GM23338 (cell line): ENCODE measurements around the gene SDHAF4.
"Not testable (repeated sequence)": the region's sequence is repeated elsewhere in the genome, so short reads cannot be mapped to it uniquely, and the experiment has no call there.

Experiments used
- CREB1 ChIP-seq: fragments of 250-450 bp; sonication (Bioruptor Pico); IDR thresholded peaks from 2 replicates; pipeline ENCODE4 v1.5.0; 2020; ENCODE audit warnings: low read depth, mild to moderate bottlenecking, moderate library complexity
- CTCF ChIP-seq, 2 experiments: fragments of 200-600 bp in 1 of 2; sonication (generic) in 1 of 2; conservative IDR thresholded peaks; 2 replicates each; pipeline versions ENCODE4 v1.5.1 to v1.6.1; 2016 to 2017; ENCODE audit warnings: antibody characterized with exemption in 2 of 2, low read depth in 2 of 2, mild to moderate bottlenecking in 2 of 2, moderate library complexity in 1 of 2
- ETS1 ChIP-seq: IDR thresholded peaks from 2 replicates; pipeline ENCODE4 v1.6.1; 2016; ENCODE audit warnings: antibody characterized with exemption
- EZH2 ChIP-seq: fragments of 200-600 bp; sonication (generic); IDR thresholded peaks from one replicate; pipeline ENCODE4 v1.8.0; 2017; ENCODE audit warnings: antibody characterized with exemption, mild to moderate bottlenecking, low read depth; ENCODE audit not compliant: unreplicated experiment
- EZH2phosphoT487 ChIP-seq: fragments of 200-600 bp; sonication (generic); IDR thresholded peaks from one replicate; pipeline ENCODE4 v1.8.1; 2018; ENCODE audit warnings: antibody characterized with exemption; ENCODE audit not compliant: unreplicated experiment
- JUNB ChIP-seq: IDR thresholded peaks from one replicate; pipeline ENCODE4 v1.6.1; 2016; ENCODE audit warnings: antibody characterized with exemption; ENCODE audit not compliant: unreplicated experiment
- NANOG ChIP-seq: IDR thresholded peaks from 2 replicates; pipeline ENCODE4 v1.6.1; 2016; ENCODE audit warnings: antibody characterized with exemption, borderline replicate concordance
- POLR2AphosphoS5 ChIP-seq: IDR thresholded peaks from 2 replicates; pipeline ENCODE4 v1.6.1; 2016; ENCODE audit warnings: antibody characterized with exemption, low read depth
- REST ChIP-seq: IDR thresholded peaks from one replicate; pipeline ENCODE4 v1.6.1; 2018; ENCODE audit warnings: antibody characterized with exemption; ENCODE audit not compliant: unreplicated experiment
- ZNF114 ChIP-seq: fragments of 250-450 bp; sonication (Bioruptor Pico); IDR thresholded peaks from 2 replicates; pipeline ENCODE4 v1.5.0; 2020; ENCODE audit warnings: mild to moderate bottlenecking, moderate library complexity
- ZNF331 ChIP-seq: fragments of 250-450 bp; sonication (Bioruptor Pico); IDR thresholded peaks from 2 replicates; pipeline ENCODE4 v1.5.0; 2020; ENCODE audit warnings: low read depth, mild to moderate bottlenecking, moderate library complexity
- ZNF462 ChIP-seq: fragments of 250-450 bp; sonication (Bioruptor Pico); IDR thresholded peaks from 2 replicates; pipeline ENCODE4 v1.5.0; 2020; ENCODE audit warnings: mild to moderate bottlenecking, moderate library complexity

- TF ChIP-seq CTCF (conservative IDR thresholded peaks at IDR 0.05; ENCODE audit: low read depth in 2 of 2); NANOG; EZH2phosphoT487; EZH2; REST; POLR2AphosphoS5; CREB1 (CRISPR knock-in tag); ETS1; ZNF114 (CRISPR knock-in tag); JUNB; ZNF331; ZNF462 (CRISPR knock-in tag): not testable (repeated sequence)
Observed at GRCh38 chr6:70562401-70562800, 4.3 kb upstream of the SDHAF4 start.
